ENCODE measurements around the gene MRPL23.

The MRPL23 gene

GRCh38 chr11:1921574-1922141, 25.5 kb upstream of the MRPL23 start:
- DNase-seq = no peak

- no peak for DNase-seq
These were observed 24.6 kb upstream of the MRPL23 start for GRCh38 chr11:1922481-1923081.

GRCh38 chr11:1923201-1923956, 23.8 kb upstream of the MRPL23 start:
- no peak for DNase-seq

GRCh38 chr11:1924181-1924580, 23.0 kb upstream of the MRPL23 start:
- DNase-seq = no peak

- DNase-seq = no peak
These were observed 22.3 kb upstream of the MRPL23 start for GRCh38 chr11:1924646-1925372.

GRCh38 chr11:1925373-1926155, 21.6 kb upstream of the MRPL23 start:
- DNase-seq = no peak

- no peak for DNase-seq
These were observed 20.7 kb upstream of the MRPL23 start for GRCh38 chr11:1926156-1927025.

GRCh38 chr11:1927026-1927847, 19.9 kb upstream of the MRPL23 start:
- DNase-seq = no peak

GRCh38 chr11:1927848-1928469, 19.2 kb upstream of the MRPL23 start:
- no peak for DNase-seq

- no peak for DNase-seq
These were observed 18.7 kb upstream of the MRPL23 start for GRCh38 chr11:1928470-1928890.

- no peak for DNase-seq
These were observed 18.1 kb upstream of the MRPL23 start for GRCh38 chr11:1928891-1929541.

- DNase-seq = no peak
These were observed 17.3 kb upstream of the MRPL23 start for GRCh38 chr11:1929621-1930461.

GRCh38 chr11:1930462-1930830, 16.7 kb upstream of the MRPL23 start:
- DNase-seq = no peak

GRCh38 chr11:1931341-1932104, 15.6 kb upstream of the MRPL23 start:
- DNase-seq = no peak

- no peak for DNase-seq
These were observed 15.0 kb upstream of the MRPL23 start for GRCh38 chr11:1932105-1932480.

- no peak for DNase-seq
These were observed 14.5 kb upstream of the MRPL23 start for GRCh38 chr11:1932681-1933080.

- no peak for DNase-seq
These were observed 13.5 kb upstream of the MRPL23 start for GRCh38 chr11:1933416-1934334.

All from NCI-H446 (cell line).